ENCODE data around the gene TRMO.

Gene TRMO

DNA sequence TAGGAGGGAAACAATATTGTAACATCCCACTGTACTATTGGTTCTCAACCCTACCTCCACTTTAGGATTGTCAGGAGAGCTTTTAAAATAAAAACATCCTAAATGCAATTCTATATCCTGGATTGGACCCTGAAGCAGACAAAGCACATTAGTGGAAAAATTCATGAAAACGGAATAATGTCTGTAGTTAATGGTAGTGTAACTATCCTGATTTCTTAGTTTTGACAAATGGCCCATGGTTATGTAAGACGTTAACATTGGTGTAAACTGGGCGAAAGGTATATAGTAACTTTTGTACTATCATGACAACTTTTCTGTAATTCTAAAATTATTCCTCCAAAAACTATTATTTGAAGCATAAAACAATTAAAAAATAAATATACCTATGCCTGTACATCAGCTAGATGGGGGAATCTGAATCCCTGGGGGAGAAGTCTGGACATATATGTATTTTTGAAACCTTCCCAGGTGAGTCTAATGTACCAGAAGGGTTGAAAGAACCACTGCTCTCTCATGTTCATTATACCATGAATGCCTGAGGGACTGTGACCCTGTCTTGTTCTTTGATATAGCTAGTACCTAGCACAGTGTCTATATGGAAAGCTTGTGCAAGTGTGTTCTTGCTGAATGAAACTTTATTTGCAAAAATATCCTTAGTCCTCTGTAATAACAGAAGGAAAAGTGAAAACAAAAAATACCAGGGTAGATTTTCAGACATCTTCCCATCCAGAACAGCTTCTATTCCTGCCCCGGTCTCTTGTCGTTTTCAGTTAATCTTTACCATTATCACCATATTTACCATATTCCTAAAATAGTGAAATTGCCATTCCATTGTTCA, 3.4 kb upstream of the TRMO start:
- TF ChIP-seq ZBTB7A (IDR thresholded peaks at IDR 0.05; ENCODE audit: low read depth) (no peak), NFIC (IDR thresholded peaks at IDR 0.05) (no peak), EGR1 (IDR thresholded peaks at IDR 0.05) (no peak), FOXM1 (IDR thresholded peaks at IDR 0.05; ENCODE audit: borderline replicate concordance, low read depth) (no peak), TCF12 (IDR thresholded peaks at IDR 0.05; ENCODE audit: low read depth) (no peak), EP300 (IDR thresholded peaks at IDR 0.05; ENCODE audit: borderline replicate concordance) (no peak), RAD21 (IDR thresholded peaks at IDR 0.05; ENCODE audit: low read depth) (no peak), TAF1 (IDR thresholded peaks at IDR 0.05; ENCODE audit: low read depth) (no peak), TEAD4 (IDR thresholded peaks at IDR 0.05) (no peak), YY1 (IDR thresholded peaks at IDR 0.05; ENCODE audit: low read depth) (no peak), CREB1 (IDR thresholded peaks at IDR 0.05; ENCODE audit: low read depth) (no peak), CEBPB (IDR thresholded peaks at IDR 0.05) (no peak)
- TF ChIP-seq, protein P1, sequence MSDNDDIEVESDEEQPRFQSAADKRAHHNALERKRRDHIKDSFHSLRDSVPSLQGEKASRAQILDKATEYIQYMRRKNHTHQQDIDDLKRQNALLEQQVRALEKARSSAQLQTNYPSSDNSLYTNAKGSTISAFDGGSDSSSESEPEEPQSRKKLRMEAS (IDR thresholded peaks at IDR 0.05) = no peak
- TF ChIP-seq, protein P2, sequence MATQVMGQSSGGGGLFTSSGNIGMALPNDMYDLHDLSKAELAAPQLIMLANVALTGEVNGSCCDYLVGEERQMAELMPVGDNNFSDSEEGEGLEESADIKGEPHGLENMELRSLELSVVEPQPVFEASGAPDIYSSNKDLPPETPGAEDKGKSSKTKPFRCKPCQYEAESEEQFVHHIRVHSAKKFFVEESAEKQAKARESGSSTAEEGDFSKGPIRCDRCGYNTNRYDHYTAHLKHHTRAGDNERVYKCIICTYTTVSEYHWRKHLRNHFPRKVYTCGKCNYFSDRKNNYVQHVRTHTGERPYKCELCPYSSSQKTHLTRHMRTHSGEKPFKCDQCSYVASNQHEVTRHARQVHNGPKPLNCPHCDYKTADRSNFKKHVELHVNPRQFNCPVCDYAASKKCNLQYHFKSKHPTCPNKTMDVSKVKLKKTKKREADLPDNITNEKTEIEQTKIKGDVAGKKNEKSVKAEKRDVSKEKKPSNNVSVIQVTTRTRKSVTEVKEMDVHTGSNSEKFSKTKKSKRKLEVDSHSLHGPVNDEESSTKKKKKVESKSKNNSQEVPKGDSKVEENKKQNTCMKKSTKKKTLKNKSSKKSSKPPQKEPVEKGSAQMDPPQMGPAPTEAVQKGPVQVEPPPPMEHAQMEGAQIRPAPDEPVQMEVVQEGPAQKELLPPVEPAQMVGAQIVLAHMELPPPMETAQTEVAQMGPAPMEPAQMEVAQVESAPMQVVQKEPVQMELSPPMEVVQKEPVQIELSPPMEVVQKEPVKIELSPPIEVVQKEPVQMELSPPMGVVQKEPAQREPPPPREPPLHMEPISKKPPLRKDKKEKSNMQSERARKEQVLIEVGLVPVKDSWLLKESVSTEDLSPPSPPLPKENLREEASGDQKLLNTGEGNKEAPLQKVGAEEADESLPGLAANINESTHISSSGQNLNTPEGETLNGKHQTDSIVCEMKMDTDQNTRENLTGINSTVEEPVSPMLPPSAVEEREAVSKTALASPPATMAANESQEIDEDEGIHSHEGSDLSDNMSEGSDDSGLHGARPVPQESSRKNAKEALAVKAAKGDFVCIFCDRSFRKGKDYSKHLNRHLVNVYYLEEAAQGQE (IDR thresholded peaks at IDR 0.05; ENCODE audit: low read depth) = no peak
- TF ChIP-seq, protein P3, sequence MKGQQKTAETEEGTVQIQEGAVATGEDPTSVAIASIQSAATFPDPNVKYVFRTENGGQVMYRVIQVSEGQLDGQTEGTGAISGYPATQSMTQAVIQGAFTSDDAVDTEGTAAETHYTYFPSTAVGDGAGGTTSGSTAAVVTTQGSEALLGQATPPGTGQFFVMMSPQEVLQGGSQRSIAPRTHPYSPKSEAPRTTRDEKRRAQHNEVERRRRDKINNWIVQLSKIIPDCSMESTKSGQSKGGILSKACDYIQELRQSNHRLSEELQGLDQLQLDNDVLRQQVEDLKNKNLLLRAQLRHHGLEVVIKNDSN (IDR thresholded peaks at IDR 0.05) = no peak

DNA sequence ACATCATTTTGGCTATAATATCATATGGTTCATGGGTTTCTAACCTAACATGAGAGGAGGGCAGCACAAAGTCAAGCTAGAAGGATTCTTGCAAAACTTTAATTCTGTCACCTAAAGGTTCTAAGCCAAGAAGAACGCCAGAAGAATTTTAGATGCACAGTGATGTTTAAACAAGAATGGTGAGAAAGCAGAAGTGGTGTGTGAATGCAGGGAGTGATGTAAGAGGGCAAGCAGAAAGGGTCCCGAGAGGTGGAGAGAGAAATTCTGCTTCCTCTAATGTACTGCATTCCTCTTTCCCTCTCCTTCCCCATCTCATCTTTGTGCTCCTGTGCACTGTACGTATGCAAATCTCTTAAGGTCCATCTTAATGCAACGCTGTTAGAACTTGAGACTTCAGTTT, 2.1 kb upstream of the TRMO start:
- TF ChIP-seq RAD21 (IDR thresholded peaks at IDR 0.05; ENCODE audit: low read depth) (no peak), TEAD4 (IDR thresholded peaks at IDR 0.05) (no peak), TCF12 (IDR thresholded peaks at IDR 0.05; ENCODE audit: low read depth) (no peak), TAF1 (IDR thresholded peaks at IDR 0.05; ENCODE audit: low read depth) (no peak), FOXM1 (IDR thresholded peaks at IDR 0.05; ENCODE audit: borderline replicate concordance, low read depth) (no peak), CREB1 (IDR thresholded peaks at IDR 0.05; ENCODE audit: low read depth) (no peak), ZBTB7A (IDR thresholded peaks at IDR 0.05; ENCODE audit: low read depth) (no peak), CEBPB (IDR thresholded peaks at IDR 0.05) (no peak), EGR1 (IDR thresholded peaks at IDR 0.05) (no peak), NFIC (IDR thresholded peaks at IDR 0.05) (no peak), EP300 (IDR thresholded peaks at IDR 0.05; ENCODE audit: borderline replicate concordance) (no peak), YY1 (IDR thresholded peaks at IDR 0.05; ENCODE audit: low read depth) (no peak)
- TF ChIP-seq, protein P3 (IDR thresholded peaks at IDR 0.05) = no peak
- TF ChIP-seq, protein P1 (IDR thresholded peaks at IDR 0.05) = no peak
- TF ChIP-seq, protein P2 (IDR thresholded peaks at IDR 0.05; ENCODE audit: low read depth) = no peak

DNA sequence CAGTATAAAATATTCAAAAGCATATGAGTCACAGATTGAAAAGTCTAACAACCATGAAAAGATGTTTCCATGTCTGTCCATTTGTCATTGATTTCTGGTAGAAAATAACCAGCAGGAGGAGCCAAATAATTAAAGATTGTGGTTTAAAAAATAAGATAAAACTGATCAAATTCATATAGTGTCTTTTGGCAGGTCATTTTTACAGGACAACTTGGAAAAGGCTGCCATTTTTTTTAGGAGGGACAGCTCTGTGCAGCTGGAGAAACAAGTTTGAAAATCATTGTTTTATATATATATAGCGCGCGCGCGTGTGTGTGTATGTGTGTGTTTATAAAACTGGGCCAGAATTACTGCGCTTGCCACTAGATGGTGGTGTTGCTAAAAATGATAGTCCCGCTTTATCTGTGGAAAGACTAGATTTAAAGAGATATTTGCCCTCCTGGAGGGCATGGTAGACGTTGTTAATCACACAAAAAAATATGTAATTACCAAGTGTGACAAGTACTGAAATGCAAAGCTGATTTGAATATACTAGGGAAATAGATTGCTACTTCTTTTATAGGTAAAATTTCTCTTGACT, 1.3 kb upstream of the TRMO start:
- TF ChIP-seq FOXM1 (IDR thresholded peaks at IDR 0.05; ENCODE audit: borderline replicate concordance, low read depth) = no peak
- TF ChIP-seq, protein P1 (IDR thresholded peaks at IDR 0.05) = peak; percentile 26; the same call in 1 of the 2 replicates
- no peak for TF ChIP-seq CREB1 (IDR thresholded peaks at IDR 0.05; ENCODE audit: low read depth)
- TF ChIP-seq TCF12 (IDR thresholded peaks at IDR 0.05; ENCODE audit: low read depth) = no peak
- no peak for TF ChIP-seq YY1 (IDR thresholded peaks at IDR 0.05; ENCODE audit: low read depth)
- TF ChIP-seq EGR1 (IDR thresholded peaks at IDR 0.05) = no peak
- TF ChIP-seq EP300 (IDR thresholded peaks at IDR 0.05; ENCODE audit: borderline replicate concordance) = no peak
- TF ChIP-seq RAD21 (IDR thresholded peaks at IDR 0.05; ENCODE audit: low read depth) = peak; percentile 60
- no peak for TF ChIP-seq TEAD4 (IDR thresholded peaks at IDR 0.05)
- TF ChIP-seq TAF1 (IDR thresholded peaks at IDR 0.05; ENCODE audit: low read depth) = no peak
- TF ChIP-seq, protein P3 (IDR thresholded peaks at IDR 0.05) = no peak
- no peak; the same call in 1 of the 2 replicates for TF ChIP-seq NFIC (IDR thresholded peaks at IDR 0.05)

DNA sequence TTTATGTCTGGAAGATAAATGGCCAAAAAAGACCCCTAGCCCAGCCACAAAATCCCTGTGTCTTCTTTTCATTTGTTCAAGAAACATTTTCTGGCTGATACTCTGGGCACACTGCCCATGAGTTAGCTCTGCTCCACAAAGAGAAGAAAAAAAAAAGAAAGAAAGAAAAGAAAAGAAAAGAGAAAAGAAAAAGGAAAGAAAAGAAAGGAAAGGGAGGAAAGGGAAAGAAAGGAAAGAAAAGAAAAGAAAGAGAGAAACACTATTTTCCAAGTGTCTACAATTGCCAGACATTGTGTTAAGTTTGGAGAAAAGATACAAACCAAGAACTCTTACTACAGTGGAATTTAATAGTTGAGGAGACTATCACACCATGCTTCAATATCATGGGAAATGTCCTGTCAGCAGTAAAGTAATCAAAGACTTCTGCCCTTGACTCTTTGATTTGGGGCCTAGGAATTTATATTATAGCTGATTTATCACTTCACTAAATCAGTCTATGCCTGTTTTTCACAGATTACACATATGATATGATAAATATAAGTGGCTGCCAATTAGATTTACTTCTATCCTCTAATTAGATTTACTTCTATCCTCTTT, 3.0 kb downstream of the TRMO start:
- TF ChIP-seq CEBPB (IDR thresholded peaks at IDR 0.05) (no peak), YY1 (IDR thresholded peaks at IDR 0.05; ENCODE audit: low read depth) (no peak), NFIC (IDR thresholded peaks at IDR 0.05) (no peak), ZBTB7A (IDR thresholded peaks at IDR 0.05; ENCODE audit: low read depth) (no peak), FOXM1 (IDR thresholded peaks at IDR 0.05; ENCODE audit: borderline replicate concordance, low read depth) (no peak), EGR1 (IDR thresholded peaks at IDR 0.05) (no peak), TEAD4 (IDR thresholded peaks at IDR 0.05) (no peak), CREB1 (IDR thresholded peaks at IDR 0.05; ENCODE audit: low read depth) (no peak)
- TF ChIP-seq, protein P3 (IDR thresholded peaks at IDR 0.05) = no peak
- TF ChIP-seq, protein P2 (IDR thresholded peaks at IDR 0.05; ENCODE audit: low read depth) = no peak
- TF ChIP-seq, protein P1 (IDR thresholded peaks at IDR 0.05) = no peak
